ENCODE data around the gene CMIP.

The CMIP gene

DNA sequence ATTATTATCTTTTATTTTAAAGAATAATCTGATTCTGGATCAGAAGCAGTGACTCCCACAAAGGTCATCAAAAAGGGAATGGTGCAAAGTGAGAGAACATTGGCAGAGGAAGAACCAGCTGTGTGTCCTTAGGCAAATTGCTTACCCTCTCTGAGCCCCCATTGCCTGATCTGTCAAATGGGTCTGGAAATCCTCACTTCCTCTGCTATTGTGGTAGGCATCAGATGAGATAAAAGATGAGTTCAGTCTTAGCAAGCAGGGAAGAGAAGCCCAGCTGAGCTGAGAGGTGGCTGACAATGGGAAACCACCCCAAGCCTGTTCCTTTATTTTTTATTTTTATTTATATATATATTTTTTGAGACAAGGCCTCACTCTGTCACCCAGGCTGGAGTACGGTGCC is 310.2 kb downstream of the CMIP start:
- H3K4me3 ChIP-seq (ENCODE audit: low read length), result no peak overlapping the region
- TF ChIP-seq ZNF274 (IDR thresholded peaks at IDR 0.05; ENCODE audit: low read depth, low read length), result no peak

DNA sequence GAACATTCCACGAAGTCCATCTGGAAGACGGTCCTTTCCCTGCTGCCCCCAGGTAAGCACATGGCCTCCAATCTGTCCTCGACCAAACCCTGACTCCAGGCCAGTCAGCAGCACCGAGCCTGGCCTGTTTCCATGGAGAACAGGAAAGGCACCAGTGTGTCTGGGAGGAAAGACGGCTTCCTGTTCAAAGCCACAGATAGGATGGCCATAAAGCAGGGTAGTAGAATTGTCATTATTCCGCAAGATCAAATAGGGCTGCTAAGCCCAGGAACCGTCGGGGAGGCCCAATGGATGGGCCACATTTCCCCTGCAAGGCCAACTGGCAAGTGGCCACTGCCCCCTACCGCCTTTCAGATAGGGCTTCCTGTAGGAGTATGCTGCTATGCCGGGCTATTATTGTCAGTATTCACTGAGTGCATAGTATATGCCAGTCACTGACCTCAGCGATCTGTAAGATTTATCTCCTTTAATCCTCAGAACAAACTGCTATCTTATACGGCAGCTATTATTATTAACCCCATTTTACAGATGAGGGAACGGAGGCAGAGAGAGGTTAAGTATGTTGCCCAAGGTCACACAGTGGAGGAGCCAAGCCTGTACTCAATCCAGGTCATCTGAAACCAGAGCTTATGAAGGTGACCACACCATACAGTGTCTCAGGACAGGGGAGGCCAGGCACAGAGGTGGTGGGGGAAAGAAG is 311.5 kb downstream of the CMIP start:
- no peak overlapping the region for H3K4me3 ChIP-seq (ENCODE audit: low read length)
- TF ChIP-seq ZNF274 (IDR thresholded peaks at IDR 0.05; ENCODE audit: low read depth, low read length), result no peak

DNA sequence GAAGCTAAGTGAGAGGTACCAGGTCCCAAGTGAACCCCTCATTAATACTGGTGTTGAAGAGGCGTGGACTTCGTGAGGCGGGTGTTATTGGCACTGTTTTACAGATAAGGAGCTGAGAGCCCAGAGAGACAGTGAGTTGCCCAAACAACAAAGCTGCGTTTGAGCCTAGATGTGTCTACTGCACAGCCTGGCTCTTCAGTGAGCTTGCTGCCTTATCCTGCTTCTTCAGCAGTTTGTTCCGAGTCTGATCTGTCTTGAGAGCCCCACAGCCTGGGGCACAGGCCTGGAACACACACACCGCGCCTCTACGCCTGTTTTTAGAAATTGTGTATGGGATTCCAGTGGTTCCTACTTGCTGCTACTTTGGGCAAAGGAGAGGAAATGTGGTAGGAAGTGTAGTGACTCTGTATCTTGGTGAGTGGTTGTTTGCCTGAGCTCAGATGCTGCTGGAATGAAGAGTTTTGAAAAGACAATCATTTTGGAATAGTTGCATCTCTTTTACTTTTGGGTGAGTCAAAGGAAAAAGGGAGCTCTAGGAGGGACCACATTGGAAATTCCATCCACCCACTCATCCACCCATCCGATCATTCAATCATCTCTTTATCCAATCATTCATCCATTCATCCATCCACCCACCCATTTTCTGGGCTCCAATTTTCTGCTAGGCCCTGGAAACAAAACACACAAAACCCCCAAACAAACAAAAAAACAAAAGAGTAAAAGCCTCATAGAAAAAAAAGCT is 312.2 kb downstream of the CMIP start:
- H3K4me3 ChIP-seq (ENCODE audit: low read length), result no peak overlapping the region
- TF ChIP-seq ZNF274 (IDR thresholded peaks at IDR 0.05; ENCODE audit: low read depth, low read length), result no peak

DNA sequence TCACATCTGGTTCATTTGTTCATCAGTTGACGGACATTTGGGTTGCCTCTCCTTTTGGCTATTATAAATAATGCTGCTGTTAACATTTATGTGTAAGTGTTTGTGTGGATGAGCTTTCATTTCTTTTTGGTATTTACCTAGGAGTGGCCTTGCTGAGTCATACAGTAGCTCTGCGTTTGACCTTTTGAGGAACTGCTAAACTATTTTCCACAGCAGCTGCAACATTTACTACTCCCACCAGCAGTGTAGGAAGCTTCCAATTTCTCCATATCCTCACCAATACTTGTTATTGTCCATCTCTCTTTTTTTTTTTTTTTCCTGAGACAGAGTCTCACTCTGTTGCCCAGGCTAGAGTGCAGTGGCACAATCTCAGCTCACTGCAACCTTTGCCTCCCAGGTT is 313.8 kb downstream of the CMIP start:
- TF ChIP-seq ZNF274 (IDR thresholded peaks at IDR 0.05; ENCODE audit: low read depth, low read length), result no peak
- H3K4me3 ChIP-seq (ENCODE audit: low read length), result no peak overlapping the region

Measured in GM08714 (cell line).